HG03442 (cell line): ENCODE data around the gene TBCK.
A peak's percentile ranks its signal among the peaks of the same experiment; 100 is the strongest.

ENCODE experiments used
- ATAC-seq: cut with Tn5 transposase; IDR thresholded peaks from one replicate; pipeline ENCODE4 v1.9.1; 2021; ENCODE audit warnings: mild to moderate bottlenecking, moderate library complexity; ENCODE audit not compliant: unreplicated experiment

The TBCK gene

DNA sequence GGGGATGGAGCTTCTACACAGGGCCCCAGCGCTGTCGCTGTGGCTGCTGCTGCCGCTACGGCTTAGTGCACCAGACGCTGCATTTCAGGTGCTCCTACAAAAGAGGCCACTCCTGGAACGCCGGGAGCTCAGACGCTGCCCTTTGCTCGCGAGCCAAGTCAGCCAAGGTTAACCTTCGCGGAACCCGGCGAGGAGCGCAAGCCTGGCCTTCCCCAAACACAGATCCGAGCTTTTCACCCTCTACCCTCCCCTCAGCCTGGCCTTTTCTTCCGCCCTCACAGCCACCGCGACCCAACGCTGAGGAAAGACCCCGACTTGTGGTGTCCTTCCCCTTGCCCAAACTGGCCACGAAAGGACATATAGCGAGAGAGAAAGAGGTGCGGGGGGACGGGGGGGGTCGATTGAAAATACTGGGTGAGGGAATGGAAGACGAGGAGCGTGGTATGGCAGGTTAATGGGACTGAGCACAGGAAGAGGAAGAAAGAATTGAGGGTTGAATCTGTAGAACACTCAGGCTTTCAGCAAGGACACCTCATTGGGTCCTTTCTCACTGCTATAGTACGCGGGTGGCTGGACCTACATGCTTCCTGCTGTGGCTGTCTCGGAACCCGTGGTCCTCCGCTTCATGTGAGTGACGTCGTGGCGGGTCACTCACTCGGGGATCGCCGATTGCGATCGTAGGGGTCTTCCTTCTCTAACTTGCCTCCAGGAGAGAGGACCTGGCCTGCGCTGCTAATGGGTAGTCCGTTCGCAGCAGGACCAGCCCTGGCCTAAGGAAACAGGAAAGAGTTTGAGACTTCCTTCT, at the start of gene TBCK, which contains the start of gene AIMP1:
Gene TBCK, minus strand, starts transcription at position 242 of the 805 bp plus-strand sequence. CDS start 7,249 bp downstream, outside the sequence.
Gene AIMP1, plus strand, starts transcription at position 583 of the 805 bp plus-strand sequence. CDS start 8,460 bp downstream, outside the sequence.
- peak; percentile 79 for ATAC-seq

DNA sequence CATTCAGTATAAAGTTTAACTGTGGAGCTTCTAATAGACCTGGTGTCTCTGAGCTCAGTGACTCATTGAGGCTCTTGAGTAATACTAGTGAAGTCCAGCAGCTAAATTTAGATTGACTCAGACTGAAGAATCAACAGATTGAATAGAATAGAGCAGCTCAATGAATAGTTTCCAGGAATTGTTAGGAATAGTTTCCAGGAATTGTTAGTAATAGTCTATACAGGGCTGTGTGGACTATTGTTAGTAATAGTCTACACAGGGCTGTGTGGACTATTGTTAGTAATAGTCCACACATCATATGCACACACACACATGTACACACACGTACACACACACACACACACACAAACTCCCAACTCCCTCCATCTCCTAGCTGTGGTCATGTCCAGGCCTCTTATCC, 49.6 kb upstream of the TBCK start:
- no peak for ATAC-seq

DNA sequence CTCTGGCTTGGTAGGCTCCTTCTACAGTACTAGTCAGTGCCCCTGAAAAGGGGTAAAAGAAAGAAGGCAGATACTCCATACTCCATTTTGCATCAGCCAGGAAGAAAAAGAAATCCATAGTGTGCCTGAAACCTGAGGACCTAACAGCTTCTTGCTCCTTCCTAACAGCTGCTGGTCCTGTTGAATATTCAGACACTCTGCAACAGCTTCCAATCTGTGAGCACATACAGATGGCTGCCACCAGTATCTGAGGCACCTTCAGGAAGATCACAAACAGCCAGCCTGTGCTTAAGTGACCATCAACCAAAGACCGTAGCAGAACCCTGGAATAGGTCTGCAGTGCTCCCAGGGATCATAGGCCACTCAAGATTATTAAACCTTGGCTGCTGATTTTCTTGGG, 48.3 kb upstream of the TBCK start:
- ATAC-seq, result no peak

DNA sequence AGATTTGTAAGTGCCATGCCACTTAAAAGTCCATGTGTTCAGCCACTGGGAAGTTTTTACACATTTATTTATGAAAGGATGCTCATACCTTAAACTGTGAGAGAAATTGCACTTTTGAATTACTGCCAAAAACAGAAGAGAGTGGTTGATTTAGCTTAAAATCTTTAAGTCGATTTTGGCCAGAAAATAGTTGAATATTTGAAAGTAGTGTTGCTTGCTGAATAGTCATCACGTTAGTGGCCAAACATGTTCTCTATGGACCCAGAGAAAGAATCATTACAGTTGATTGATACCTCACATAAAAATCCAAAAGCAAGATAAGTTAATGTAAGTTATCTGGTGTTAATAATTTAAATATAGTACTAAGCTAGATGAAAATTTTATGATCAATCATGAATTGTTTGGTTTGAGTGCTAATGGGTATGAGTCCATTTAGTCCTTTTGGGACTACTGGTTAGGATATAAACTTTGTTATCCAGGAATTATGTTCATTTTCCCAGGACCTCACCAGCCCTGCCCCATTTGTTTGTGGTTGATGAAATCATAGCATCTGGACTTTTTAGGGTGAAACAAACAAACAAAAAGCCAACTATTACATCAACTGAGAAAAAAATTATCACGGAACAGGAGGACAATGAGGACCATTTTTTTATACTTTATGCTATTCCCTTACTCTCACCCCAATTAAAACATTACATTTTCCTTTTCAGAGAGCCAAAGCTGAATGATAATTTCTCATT, 46.2 kb upstream of the TBCK start:
- ATAC-seq, result no peak

DNA sequence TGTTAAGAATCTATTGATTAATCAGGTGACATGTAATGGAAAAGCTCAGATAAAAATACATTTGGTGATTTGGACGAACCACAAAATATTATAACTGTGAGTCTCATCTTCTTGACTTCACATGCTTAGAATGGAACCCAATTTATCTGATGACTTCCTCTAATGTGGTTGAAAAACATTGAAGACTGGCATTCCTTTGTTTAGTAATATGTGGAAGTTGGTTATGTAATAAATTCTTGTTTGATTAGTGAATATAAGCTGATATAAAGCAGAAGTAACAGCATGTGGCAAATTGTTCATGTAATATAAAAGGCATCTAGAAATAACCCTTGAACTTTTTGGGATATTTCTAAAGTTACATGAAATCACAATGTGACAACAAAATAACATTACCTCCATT, 42.9 kb upstream of the TBCK start:
- no peak for ATAC-seq

DNA sequence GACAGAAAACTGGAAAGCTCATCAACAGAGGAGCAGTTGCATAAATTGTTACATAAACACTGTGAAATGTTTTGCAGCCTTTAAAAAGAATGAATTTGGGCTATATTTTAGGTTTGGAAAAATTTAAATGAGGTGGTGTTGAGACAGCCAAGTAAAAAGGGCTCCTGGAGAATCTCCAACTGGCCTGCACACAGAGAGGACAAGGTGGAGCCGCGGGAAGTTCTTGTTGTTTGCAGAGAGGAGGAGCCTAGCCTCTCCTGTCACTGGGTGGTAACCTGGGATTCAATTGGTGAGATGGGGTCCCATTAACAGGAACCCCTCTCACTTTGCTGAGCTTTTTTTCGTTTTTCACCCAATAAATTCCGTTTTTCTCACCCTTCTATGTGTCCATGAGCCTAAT, 39.2 kb upstream of the TBCK start:
- ATAC-seq, result no peak

DNA sequence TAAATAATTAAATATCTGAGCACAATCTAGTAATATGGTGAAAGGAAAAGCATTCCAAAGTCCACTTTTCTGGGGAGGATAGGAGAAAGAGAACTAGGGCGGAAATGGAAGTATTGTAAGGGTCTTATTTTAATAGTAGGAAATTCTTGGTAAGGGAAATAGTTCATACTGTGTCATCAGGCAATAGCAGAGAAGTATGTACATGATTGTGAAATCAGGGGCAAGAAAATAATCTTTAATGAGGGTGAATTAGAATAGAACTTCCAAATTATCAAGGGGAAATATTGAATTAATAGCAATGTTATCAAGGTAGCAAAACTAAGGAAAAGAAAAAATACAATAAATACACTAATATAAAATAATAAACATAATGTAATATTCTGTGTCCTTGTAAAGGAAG, 37.8 kb upstream of the TBCK start:
- ATAC-seq, result no peak

DNA sequence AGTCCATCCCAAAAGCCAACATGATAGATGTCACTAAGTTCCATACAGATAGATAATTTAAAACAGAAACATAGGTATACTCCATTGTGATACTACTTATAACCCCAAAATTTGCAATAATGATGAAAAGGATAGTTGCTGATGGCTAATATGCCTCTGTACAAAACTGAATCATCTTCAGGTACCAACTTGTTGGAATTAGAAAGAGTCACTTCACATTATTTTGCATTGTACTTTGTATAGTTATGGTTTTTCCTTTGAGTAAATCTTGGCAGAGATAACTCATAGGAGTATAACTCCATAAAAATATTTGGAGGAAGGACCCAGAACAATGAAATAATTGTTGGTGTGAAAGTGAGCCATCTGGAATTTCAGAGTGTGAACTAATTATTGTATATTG, 35.0 kb upstream of the TBCK start:
- no peak for ATAC-seq

DNA sequence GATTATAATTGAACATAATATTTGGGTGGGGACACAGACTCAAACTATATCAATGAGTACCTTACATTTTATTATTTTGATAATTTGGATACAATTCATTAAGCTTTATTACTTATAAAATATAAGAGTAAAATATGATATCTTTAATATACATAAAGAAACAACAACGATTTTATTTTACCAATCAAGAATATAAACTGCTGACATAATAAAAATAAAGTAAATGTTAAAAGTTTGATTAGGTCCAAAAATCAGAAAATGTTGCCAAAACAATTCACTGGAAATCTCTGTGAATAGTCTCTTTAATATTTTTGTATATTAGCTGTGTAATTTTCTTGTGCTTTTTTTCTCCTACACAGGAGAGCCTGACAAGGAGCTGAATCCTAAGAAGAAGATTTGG, 31.2 kb upstream of the TBCK start:
- no peak for ATAC-seq

DNA sequence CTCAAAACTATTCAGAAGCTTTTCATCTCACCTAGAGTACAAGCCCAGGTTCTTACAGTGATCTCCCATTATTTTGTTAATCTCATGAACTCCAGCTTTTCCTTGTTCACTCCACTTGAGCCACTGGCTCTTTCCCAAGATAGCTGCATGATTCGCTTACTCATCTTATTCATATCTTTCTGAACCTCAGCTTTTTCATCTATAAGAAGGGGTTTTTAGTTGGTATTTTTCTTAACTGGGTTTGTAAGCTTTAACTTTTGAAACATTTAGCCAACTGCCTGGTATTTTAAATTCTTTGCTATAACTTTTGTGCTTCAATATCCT, 28.6 kb upstream of the TBCK start:
- ATAC-seq, result no peak

DNA sequence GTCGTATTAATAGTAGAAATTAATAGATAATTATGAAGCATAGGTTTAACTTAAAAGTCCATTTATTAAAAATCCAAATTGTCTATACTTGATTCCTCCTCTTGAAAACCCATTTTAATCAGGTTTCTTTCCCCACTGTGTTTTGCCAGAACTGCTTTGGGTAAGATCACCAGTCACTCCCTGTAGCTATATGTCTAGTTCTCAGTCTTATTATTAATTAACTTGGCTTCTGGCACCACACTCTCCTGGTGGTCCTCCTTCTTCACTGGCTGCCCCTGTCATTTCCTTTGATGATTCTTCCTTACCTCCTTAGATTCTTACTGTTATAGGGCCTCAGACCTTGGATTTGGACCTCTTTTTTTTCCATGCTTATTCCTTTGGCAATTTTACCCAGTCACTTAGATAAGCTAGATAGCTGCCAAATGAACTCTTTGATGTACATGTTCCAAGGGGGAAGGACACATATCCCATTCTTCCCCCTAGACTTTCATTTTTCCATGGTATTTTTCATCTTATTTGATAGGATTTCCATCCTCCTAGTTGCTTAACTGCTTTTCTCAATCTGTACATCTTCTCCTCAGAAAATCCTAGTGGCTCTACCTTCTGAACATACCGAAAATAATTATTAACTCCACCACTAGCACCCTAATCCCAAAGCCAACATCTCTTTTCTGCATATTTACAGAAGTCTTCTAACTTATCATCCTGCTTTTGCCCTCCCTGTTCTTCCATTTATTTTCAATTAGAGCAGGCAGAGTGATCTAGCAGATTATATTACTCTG, 28.0 kb upstream of the TBCK start:
- ATAC-seq, result no peak

DNA sequence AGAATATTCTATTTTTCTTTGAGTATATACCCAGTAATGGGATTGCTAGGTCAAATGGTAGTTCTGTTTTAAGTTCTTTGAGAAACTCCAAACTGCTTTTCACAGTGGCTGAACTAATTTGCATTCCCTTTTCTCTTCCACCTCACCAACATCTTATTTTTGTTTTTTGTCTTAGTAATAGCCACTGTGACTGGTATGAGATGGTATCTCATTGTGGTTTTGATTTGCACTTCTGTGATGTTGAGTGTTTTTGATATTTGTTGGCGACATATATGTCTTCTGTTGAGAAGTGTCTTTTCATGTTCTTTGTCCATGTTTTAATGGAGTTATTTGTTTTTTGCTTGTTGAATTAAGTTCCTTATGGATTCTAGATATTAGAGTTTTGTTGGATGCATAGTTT, 24.8 kb upstream of the TBCK start:
- ATAC-seq, result no peak

DNA sequence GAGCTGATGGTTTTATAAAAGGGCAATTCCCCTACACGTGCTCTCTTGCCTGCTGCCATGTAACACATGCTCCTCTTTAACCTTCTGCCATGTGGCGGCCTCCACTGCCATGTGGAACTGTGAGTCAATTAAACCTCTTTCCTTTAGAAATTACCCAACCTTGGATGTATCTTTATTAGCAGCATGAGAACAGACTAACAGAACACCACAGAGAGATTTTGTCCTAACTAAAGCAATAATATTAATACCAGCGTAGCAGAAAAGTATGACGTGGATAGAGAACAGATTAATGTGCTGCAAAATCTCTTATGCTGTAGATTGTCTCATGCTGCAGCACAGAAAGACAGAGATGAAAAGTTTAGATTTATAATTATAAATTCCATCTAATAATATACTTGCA, 23.4 kb upstream of the TBCK start:
- no peak for ATAC-seq

DNA sequence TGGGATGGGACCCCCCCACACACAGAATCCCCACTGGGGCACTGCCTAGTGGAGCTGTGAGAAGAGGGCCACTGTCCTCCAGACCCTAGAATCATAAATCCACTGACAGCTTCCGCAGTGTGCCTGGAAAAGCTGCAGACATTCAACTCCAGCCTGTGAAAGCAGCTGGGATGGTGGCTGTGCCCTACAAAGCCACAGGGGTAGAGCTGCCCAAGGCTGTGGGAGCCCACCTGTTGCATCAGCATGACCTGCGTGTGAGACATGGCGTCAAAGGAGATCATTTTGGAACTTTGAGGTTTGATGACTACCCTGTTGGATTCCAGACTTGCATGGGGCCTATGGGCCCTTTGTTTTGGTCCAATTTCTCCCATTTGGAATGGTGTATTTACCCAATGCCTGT, 22.7 kb upstream of the TBCK start:
- ATAC-seq, result no peak

DNA sequence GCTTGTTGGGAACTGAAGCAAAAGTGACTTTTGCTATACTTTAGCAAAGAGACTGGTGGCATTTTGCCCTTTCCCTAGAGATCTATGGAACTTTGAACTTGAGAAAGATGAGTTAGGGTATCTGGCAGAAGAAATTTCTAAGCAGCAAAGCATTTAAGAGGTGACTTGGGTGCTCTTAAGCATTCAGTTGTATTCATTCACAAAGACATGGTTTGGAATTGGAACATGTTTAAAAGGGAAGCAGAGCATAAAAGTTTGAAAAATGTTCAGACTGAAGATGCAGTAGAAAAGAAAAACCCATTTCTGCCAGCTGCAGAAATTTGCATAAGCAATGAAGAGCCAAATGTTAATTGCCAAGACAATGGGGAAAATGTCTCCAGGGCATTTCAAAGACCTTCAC, 21.9 kb upstream of the TBCK start:
- ATAC-seq, result no peak

DNA sequence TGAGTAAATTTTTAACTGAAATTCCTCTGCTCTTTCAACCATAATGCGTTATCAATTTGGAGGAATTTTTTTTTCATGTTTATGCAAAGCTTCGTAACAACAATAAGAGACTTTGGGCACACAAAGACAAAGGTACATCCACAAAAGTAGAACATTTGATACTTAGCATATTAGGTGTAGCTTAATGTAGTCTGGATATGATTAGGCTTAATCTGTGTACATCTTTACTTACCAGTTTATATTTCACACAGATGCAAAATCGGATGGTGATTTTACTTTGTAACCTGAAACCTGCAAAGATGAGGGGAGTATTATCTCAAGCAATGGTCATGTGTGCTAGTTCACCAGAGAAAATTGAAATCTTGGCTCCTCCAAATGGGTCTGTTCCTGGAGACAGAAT, 20.6 kb upstream of the TBCK start:
- no peak for ATAC-seq

DNA sequence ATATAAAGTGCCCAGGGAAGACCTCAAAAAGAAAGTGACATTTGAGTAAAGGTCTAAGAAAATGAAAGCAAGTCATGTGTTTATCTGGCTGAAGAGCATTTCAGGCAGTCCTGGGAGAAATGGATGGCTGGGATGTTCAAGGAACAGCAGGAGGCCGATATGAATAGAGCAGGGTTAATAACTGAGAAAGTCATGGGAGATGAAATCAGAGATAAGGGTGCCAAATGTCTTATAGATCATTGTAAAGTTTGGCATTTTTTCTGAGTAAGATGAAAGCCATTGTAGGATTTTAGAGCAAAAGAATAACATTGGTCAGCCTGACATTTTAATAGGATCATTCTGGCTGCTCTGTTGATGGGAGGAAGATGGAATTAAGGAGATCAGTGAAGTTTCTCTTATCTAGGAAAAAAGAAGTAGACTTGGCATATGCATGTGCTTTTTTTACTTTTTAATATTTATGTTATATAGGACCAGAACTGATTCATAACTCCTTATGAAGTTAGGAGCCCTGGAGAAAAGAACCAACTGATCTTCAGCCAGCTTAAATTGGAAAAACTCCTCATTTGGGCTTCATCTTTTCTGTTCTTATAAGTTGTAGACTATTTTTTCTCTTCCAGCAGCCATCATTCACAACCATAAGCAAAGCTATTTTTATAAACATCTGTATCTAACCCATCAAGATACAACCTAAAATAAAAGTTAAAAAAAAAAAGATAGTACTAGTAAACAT, 18.9 kb upstream of the TBCK start:
- ATAC-seq, result no peak

DNA sequence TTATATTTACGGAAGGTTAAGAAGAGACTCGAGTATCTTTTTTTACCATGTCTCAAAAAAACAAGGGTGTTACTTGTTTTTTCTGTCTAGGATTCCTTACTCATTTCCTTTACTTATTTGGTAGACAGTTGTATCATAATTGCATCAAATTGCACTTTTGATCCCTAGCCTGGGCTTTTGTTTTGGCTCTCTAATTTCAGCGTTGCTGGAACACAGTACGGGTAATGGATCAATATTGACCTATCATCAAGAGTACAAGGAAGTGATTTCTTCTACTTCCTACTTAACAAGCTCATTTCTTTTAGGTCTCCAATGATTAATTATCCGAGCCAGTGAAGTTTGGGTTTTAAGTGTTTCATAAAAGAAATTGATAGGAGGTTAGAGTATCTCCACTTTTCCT, 17.2 kb upstream of the TBCK start:
- no peak for ATAC-seq

DNA sequence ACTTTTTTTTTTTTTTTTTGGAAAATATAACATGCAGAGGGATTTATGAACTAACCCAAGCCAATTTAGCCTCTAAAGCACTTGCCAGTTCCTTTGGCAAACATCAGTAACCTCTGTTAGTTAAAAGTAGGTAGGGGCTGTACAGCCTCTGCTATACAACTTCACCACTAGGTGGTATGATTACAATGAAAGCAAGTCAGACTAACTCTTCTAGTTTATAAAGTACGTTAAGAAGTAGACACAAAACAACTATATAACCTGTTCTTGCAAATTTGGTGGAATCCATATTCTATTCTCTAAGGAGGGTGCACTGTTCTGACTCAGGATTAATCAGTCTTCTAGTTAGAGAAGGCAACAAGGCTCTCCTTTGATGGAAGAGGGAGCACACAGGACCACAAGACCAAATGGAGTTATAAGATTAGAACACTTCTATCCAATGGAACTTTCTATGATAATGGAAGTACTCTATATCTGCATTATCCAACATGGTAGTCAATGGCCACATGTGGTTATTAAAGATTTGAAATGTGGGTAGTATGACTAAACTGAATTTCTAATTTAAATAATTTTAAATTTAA, 13.1 kb upstream of the TBCK start:
- peak; percentile 85 for ATAC-seq

DNA sequence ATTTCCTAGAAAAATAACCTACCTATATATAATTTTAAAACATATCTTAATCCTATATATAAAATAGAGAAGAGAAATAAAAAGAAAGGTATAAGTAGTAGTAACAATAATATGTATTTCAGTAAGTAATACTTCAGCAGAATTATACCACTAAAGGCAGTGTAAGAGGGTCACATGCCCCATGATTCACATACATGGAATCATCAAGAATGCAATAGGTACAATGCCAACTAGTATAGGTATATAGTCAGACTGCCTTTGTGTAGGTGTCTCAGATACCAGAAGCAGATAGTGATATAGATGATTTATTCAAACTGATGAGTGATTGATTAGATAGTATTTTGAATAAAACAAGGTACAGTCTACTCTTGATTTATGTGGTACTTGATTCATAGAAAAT, 9.8 kb upstream of the TBCK start:
- ATAC-seq, result no peak

DNA sequence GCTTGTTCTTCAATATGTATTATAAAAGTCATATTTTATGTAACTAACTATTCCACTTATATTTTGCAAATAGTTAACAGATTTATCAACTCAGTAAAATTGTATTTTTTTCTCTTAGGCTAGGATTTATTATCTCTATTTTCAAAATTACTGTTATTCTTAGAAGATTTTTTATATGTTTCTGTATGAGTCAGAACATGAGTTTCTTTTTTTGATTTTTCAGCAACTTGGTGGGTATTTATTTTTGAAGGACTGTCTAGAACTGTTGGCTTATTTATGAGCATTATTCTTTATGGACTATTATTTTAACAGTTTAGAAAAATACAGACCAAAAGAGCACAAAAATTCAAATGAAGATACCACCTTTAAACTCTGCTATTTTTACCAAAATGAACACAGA, 7.1 kb upstream of the TBCK start:
- no peak for ATAC-seq
